PC-3 (cell line): Measurements from ENCODE around the gene APCDD1L.

Experiments used
- CTCF ChIP-seq: fragments of 300-600 bp; sonication (generic); conservative IDR thresholded peaks from 2 replicates; pipeline ENCODE4 v1.5.1; 2017; ENCODE audit warnings: antibody characterized with exemption, low read depth, mild to moderate bottlenecking, low read length
- EZH2 ChIP-seq: fragments of 300-600 bp; sonication (generic); IDR thresholded peaks from one replicate; pipeline ENCODE4 v1.6.1; 2017; ENCODE audit warnings: antibody characterized with exemption, mild to moderate bottlenecking, low read length; ENCODE audit not compliant: unreplicated experiment
- EZH2phosphoT487 ChIP-seq: fragments of 300-600 bp; sonication (generic); IDR thresholded peaks from 2 replicates; pipeline ENCODE4 v1.6.1; 2018; ENCODE audit warnings: mild to moderate bottlenecking, antibody characterized with exemption, low read length, borderline replicate concordance

- TF ChIP-seq CTCF (no peak), EZH2phosphoT487 (no peak), EZH2 (no peak)
Observed at GRCh38 chr20:58428364-58428763, 86.8 kb downstream of the APCDD1L start.
